Left lung (tissue), 10 donors: ENCODE results near the gene C5orf34. TPM values are rescaled to one million over a fixed set of nuclear protein-coding genes. Genes with fewer than 3 reads are reported as not detected.

Source experiments
- ATAC-seq: fragments of 200-7000 bp; cut with Tn5 transposase; one replicate; pipeline ENCODE4 v1.9.1; 2020; ENCODE audit warnings: moderate library complexity
- DNase-seq, 4 donors: peaks; one replicate each; pipeline ENCODE4 v3.0.0-alpha.2; 2013 to 2020
- H3K27ac ChIP-seq, 2 donors: fragments of 200-600 bp; sonication (generic) in 1 of 2; one replicate each; pipeline versions ENCODE4 v1.5.0 to v1.8.0; 2020 to 2021
- H3K27me3 ChIP-seq, 2 donors: fragments of 200-600 bp; sonication (generic) in 1 of 2; one replicate each; pipeline versions ENCODE4 v1.5.0 to v1.8.0; 2020 to 2021
- H3K36me3 ChIP-seq, 2 donors: fragments of 200-600 bp; sonication (generic) in 1 of 2; one replicate each; pipeline versions ENCODE4 v1.5.0 to v1.8.0; 2020 to 2021
- H3K4me1 ChIP-seq, 2 donors: fragments of 200-600 bp; one replicate each; pipeline ENCODE4 v1.8.0; 2021
- H3K4me3 ChIP-seq, 2 donors: fragments of 200-600 bp; sonication (generic) in 1 of 2; one replicate each; pipeline versions ENCODE4 v1.5.0 to v1.8.0; 2020 to 2021; ENCODE audit warnings: mild to moderate bottlenecking in 1 of 2
- H3K9me3 ChIP-seq, 2 donors: fragments of 200-600 bp; sonication (generic) in 1 of 2; one replicate each; pipeline versions ENCODE4 v1.5.0 to v1.8.0; 2020 to 2021
- intact Hi-C, 2 donors: fragments of 100-400 bp; cut with DNase I; formaldehyde crosslinking; loops; one replicate each; pipeline versions ENCODE4 v1.11.2 to v1.14.2; 2022
- polyA plus RNA-seq, 6 donors: library from polyadenylated mRNA; unstranded; fragments of 120-200 nt; gene quantifications; one replicate each; pipeline ENCODE4 v1.2.1, GENCODE V29; 2013; ENCODE audit not compliant: insufficient read length in 6 of 6
- total RNA-seq, 2 donors: library from RNA; stranded (reverse); fragmentation: NEBNext Ultra II Directional; extraction: Animal tissue kit (Norgen Biotek cat#: 25700); gene quantifications; one replicate each; pipeline ENCODE4 v1.2.1, GENCODE V29; 2021
- TF ChIP-seq, protein P1 (sequence below), 2 donors: fragments of 200-600 bp; sonication (generic) in 1 of 2; IDR thresholded peaks; one replicate each; pipeline versions ENCODE4 v1.5.0 to v1.8.0; 2021; ENCODE audit warnings: antibody characterized with exemption in 2 of 2
- donor health status: DM: no; HTN: yes; CAD: no.
- donor health status: DM: no; HTN: no; CAD: no.

Gene C5orf34
- total and polyA plus RNA-seq, 8 donors = 1.8 to 9.7 (median 6.8) TPM

GRCh38 chr5:43497311-43498104 is 17.4 kb downstream of the C5orf34 start:
- Histone ChIP-seq H3K36me3 (no peaks in the 10 kb centered on the region), H3K27ac (no peak overlapping the region), H3K27me3 (no peaks in the 10 kb centered on the region), H3K4me1 (no peaks in the 10 kb centered on the region), H3K4me3 (no peak overlapping the region), H3K9me3 (no peaks in the 10 kb centered on the region)
- ATAC-seq = no peak
- TF ChIP-seq, protein P1, sequence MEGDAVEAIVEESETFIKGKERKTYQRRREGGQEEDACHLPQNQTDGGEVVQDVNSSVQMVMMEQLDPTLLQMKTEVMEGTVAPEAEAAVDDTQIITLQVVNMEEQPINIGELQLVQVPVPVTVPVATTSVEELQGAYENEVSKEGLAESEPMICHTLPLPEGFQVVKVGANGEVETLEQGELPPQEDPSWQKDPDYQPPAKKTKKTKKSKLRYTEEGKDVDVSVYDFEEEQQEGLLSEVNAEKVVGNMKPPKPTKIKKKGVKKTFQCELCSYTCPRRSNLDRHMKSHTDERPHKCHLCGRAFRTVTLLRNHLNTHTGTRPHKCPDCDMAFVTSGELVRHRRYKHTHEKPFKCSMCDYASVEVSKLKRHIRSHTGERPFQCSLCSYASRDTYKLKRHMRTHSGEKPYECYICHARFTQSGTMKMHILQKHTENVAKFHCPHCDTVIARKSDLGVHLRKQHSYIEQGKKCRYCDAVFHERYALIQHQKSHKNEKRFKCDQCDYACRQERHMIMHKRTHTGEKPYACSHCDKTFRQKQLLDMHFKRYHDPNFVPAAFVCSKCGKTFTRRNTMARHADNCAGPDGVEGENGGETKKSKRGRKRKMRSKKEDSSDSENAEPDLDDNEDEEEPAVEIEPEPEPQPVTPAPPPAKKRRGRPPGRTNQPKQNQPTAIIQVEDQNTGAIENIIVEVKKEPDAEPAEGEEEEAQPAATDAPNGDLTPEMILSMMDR (IDR thresholded peaks at IDR 0.05) = no peak
- intact Hi-C loops = no loop called here
- DNase-seq = no peak

- no peak for DNase-seq
- Histone ChIP-seq H3K27me3 (no peaks in the 10 kb centered on the region), H3K36me3 (no peaks in the 10 kb centered on the region), H3K4me1 (no peaks in the 10 kb centered on the region), H3K27ac (no peak overlapping the region), H3K9me3 (no peaks in the 10 kb centered on the region), H3K4me3 (no peak overlapping the region)
- TF ChIP-seq, protein P1 (IDR thresholded peaks at IDR 0.05) = no peak
- ATAC-seq = no peak
- intact Hi-C loops = no loop called here
These were observed 23.6 kb downstream of the C5orf34 start for GRCh38 chr5:43491326-43491725.

- DNase-seq = no peak
- Histone ChIP-seq H3K4me1 (peaks cover 0 to 23% of the 10 kb centered on the region in 2 donors), H3K9me3 (no peaks in the 10 kb centered on the region), H3K27ac (no peak overlapping the region), H3K4me3 (no peak overlapping the region), H3K27me3 (no peaks in the 10 kb centered on the region), H3K36me3 (no peaks in the 10 kb centered on the region)
- intact Hi-C loops = loop anchor here in 1 of 2 donors (10.0 kb wide), 1 partner anchor 92 kb away; no protein-coding TSS in a partner anchor
- TF ChIP-seq, protein P1 (IDR thresholded peaks at IDR 0.05) = no peak
- ATAC-seq = no peak
These were observed 28.6 kb downstream of the C5orf34 start for GRCh38 chr5:43486353-43486752.

- DNase-seq (no peak), ATAC-seq (peak; percentile 42)
- intact Hi-C loops = loop anchor here in 1 of 2 donors (10.0 kb wide), 1 partner anchor 91 kb away; no protein-coding TSS in a partner anchor
- H3K27ac ChIP-seq = peak overlapping the region; percentile 97 to 99
- no peaks in the 10 kb centered on the region for H3K9me3 ChIP-seq
- H3K36me3 ChIP-seq = no peaks in the 10 kb centered on the region
- no peaks in the 10 kb centered on the region for H3K27me3 ChIP-seq
- TF ChIP-seq, protein P1 (IDR thresholded peaks at IDR 0.05) = no peak
- H3K4me1 ChIP-seq = peaks cover 0 to 23% of the 10 kb centered on the region in 2 donors
- H3K4me3 ChIP-seq = no peak overlapping the region
These were observed 29.5 kb downstream of the C5orf34 start for GRCh38 chr5:43485406-43485805.

- DNase-seq (peak; percentile 87 to 92 (median 88)), ATAC-seq (peak; percentile 87)
- no peaks in the 10 kb centered on the region for H3K36me3 ChIP-seq
- intact Hi-C loops = loop anchor here in 1 of 2 donors (10.0 kb wide), 1 partner anchor 89 kb away; no protein-coding TSS in a partner anchor
- peak overlapping the region; percentile 67 to 68 for H3K4me3 ChIP-seq
- peaks cover 0 to 23% of the 10 kb centered on the region in 2 donors for H3K4me1 ChIP-seq
- no peaks in the 10 kb centered on the region for H3K27me3 ChIP-seq
- H3K27ac ChIP-seq = peak overlapping the region; percentile 97 to 99
- TF ChIP-seq, protein P1 (IDR thresholded peaks at IDR 0.05) = peak; percentile 56 to 62
- H3K9me3 ChIP-seq = no peaks in the 10 kb centered on the region
These were observed 30.7 kb downstream of the C5orf34 start for GRCh38 chr5:43484106-43484849.
